Stimulated activated naive B cell treated with anti-CD40 and anti-IgM and Interleukin-4, amounts not matched to agents 10 μg/mL and 1 μg/mL and 100 μg/mL, for 72 hours (primary cell): ENCODE measurements around the gene POM121.
"Not testable (repeated sequence)": the region's sequence is repeated elsewhere in the genome, so short reads cannot be mapped to it uniquely, and the experiment has no call there.

Experiments
- ATAC-seq, 2 donors: fragments of 150-1000 bp; cut with Tn5 transposase; replicated peaks; 2 replicates each; pipeline ENCODE4 v1.10.0; 2021; ENCODE audit warnings: moderate library complexity in 1 of 2
- DNase-seq: peaks from one replicate; pipeline ENCODE4 v3.0.0; 2021
- H3K27ac Mint-ChIP-seq: one replicate; pipeline ENCODE4 v1.8.0; 2022; ENCODE audit warnings: mild to moderate bottlenecking, mixed read lengths
- H3K27me3 Mint-ChIP-seq, 2 donors: one replicate each; pipeline ENCODE4 v1.8.0; 2022; ENCODE audit warnings: mixed read lengths in 2 of 2
- H3K36me3 Mint-ChIP-seq, 2 donors: one replicate each; pipeline ENCODE4 v1.8.0; 2022; ENCODE audit warnings: mixed read lengths in 2 of 2, mild to moderate bottlenecking in 1 of 2
- H3K4me1 Mint-ChIP-seq, 2 donors: one replicate each; pipeline ENCODE4 v1.8.0; 2022; ENCODE audit warnings: mixed read lengths in 2 of 2, mild to moderate bottlenecking in 1 of 2
- H3K4me3 Mint-ChIP-seq, 2 donors: one replicate each; pipeline ENCODE4 v1.8.0; 2022; ENCODE audit warnings: mild to moderate bottlenecking in 2 of 2, mixed read lengths in 2 of 2, moderate library complexity in 1 of 2
- H3K9me3 Mint-ChIP-seq, 2 donors: one replicate each; pipeline ENCODE4 v1.8.0; 2022; ENCODE audit warnings: mixed read lengths in 2 of 2, mild to moderate bottlenecking in 1 of 2

The POM121 gene

GRCh38 chr7:72928216-72928615, 3.3 kb downstream of the POM121 start:
- not testable (repeated sequence) for H3K4me3 Mint-ChIP-seq, H3K27me3 Mint-ChIP-seq, DNase-seq, H3K9me3 Mint-ChIP-seq, ATAC-seq, H3K27ac Mint-ChIP-seq
- H3K36me3 Mint-ChIP-seq = peaks cover 25 to 31% of the 10 kb centered on the region in 2 donors
- H3K4me1 Mint-ChIP-seq = peaks cover 19 to 29% of the 10 kb centered on the region in 2 donors

- not testable (repeated sequence) for H3K27me3 Mint-ChIP-seq, DNase-seq, H3K9me3 Mint-ChIP-seq, H3K4me3 Mint-ChIP-seq, ATAC-seq
- Mint-ChIP-seq H3K36me3 (peaks cover 21 to 27% of the 10 kb centered on the region in 2 donors), H3K4me1 (peaks cover 3 to 14% of the 10 kb centered on the region in 2 donors), H3K27ac (peak overlapping the region; percentile 65)
These were observed 17.3 kb downstream of the POM121 start for GRCh38 chr7:72942022-72942705.

- not testable (repeated sequence) for H3K9me3 Mint-ChIP-seq, DNase-seq, H3K4me3 Mint-ChIP-seq, ATAC-seq, H3K27me3 Mint-ChIP-seq
- Mint-ChIP-seq H3K36me3 (peaks cover 21 to 26% of the 10 kb centered on the region in 2 donors), H3K4me1 (peaks cover 3 to 11% of the 10 kb centered on the region in 2 donors), H3K27ac (peak overlapping the region; percentile 25)
These were observed 18.1 kb downstream of the POM121 start for GRCh38 chr7:72942956-72943355.

DNA sequence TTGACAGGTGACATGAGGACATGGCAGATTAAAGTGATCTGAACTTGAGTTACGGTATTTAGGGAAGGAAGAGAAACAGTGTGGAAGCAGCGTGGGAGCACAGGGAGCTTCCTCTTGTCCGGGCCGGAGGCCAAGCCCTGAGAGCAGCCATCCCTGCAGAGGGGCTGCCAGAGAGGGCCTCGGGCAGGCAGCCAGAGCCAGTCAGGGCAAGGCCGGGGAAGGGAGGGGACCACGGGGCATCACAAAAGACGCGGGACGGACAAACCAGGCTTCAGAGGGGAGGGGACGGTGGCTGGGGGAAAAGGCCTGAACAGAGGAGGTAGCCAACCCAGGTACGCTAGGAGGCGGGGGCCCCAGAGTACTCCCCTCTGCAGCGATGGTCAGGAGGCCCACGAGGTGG, 20.0 kb downstream of the POM121 start:
- not testable (repeated sequence) for H3K27me3 Mint-ChIP-seq

GRCh38 chr7:72945597-72945996, 20.7 kb downstream of the POM121 start:
- not testable (repeated sequence) for H3K27ac Mint-ChIP-seq, H3K9me3 Mint-ChIP-seq, H3K4me3 Mint-ChIP-seq, H3K27me3 Mint-ChIP-seq, DNase-seq
- Mint-ChIP-seq H3K36me3 (peaks cover 14 to 15% of the 10 kb centered on the region in 2 donors), H3K4me1 (peaks cover 3 to 16% of the 10 kb centered on the region in 2 donors)
- ATAC-seq = peak; percentile 9 to 17

More for the DNA sequence above, 20.0 kb downstream of the POM121 start:
- peaks cover 3 to 16% of the 10 kb centered on the region in 2 donors for H3K4me1 Mint-ChIP-seq
- not testable (repeated sequence) for DNase-seq, H3K4me3 Mint-ChIP-seq, H3K9me3 Mint-ChIP-seq
- ATAC-seq = peak in 1 of 2 donors; percentile 12
- peaks cover 14 to 15% of the 10 kb centered on the region in 2 donors for H3K36me3 Mint-ChIP-seq
- H3K27ac Mint-ChIP-seq = peak overlapping the region; percentile 47

- Mint-ChIP-seq H3K4me1 (peaks cover 3 to 16% of the 10 kb centered on the region in 2 donors), H3K36me3 (peaks cover 12 to 13% of the 10 kb centered on the region in 2 donors)
- H3K27ac Mint-ChIP-seq, ATAC-seq, H3K27me3 Mint-ChIP-seq, H3K9me3 Mint-ChIP-seq, H3K4me3 Mint-ChIP-seq, DNase-seq: not testable (repeated sequence)
These were observed 21.3 kb downstream of the POM121 start for GRCh38 chr7:72946130-72946745.

GRCh38 chr7:72948714-72949113, 23.8 kb downstream of the POM121 start:
- not testable (repeated sequence) for H3K27ac Mint-ChIP-seq, ATAC-seq, H3K4me3 Mint-ChIP-seq, H3K9me3 Mint-ChIP-seq, DNase-seq, H3K27me3 Mint-ChIP-seq
- Mint-ChIP-seq H3K36me3 (peaks cover 6 to 12% of the 10 kb centered on the region in 2 donors), H3K4me1 (peaks cover 3 to 16% of the 10 kb centered on the region in 2 donors)

GRCh38 chr7:72949276-72949675, 24.4 kb downstream of the POM121 start:
- H3K27me3 Mint-ChIP-seq, H3K4me3 Mint-ChIP-seq, ATAC-seq, H3K9me3 Mint-ChIP-seq, H3K36me3 Mint-ChIP-seq, DNase-seq: not testable (repeated sequence)
- H3K4me1 Mint-ChIP-seq = peaks cover 3 to 16% of the 10 kb centered on the region in 2 donors
- peak overlapping the region; percentile 42 for H3K27ac Mint-ChIP-seq

GRCh38 chr7:72949686-72950085, 24.8 kb downstream of the POM121 start:
- not testable (repeated sequence) for H3K9me3 Mint-ChIP-seq, ATAC-seq, DNase-seq, H3K27me3 Mint-ChIP-seq, H3K36me3 Mint-ChIP-seq
- Mint-ChIP-seq H3K27ac (peak overlapping the region; percentile 81), H3K4me1 (peaks cover 3 to 16% of the 10 kb centered on the region in 2 donors), H3K4me3 (peak overlapping the region in 1 of 2 donors; percentile 32)

DNA sequence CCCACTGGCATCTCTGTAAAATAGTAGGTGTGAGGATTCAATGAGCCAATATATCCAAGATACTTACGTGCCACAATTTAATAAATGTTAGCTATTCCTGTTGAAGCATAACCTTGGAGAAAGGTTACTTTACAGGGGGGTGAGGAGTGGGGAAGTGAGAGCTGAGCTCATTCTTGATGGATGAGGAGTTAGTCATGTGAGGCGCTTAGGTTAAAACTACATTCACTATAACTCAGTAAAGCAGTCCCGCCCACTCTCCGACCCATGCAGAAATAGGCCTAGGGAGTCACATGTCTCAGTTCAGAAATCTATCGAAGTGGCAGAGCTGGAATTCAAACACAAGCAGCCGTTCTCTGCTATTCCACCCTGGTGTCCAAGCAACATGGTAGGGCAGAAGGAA, 25.5 kb downstream of the POM121 start:
- peaks cover 3 to 16% of the 10 kb centered on the region in 2 donors for H3K4me1 Mint-ChIP-seq
- DNase-seq, H3K27me3 Mint-ChIP-seq, ATAC-seq, H3K36me3 Mint-ChIP-seq, H3K9me3 Mint-ChIP-seq, H3K27ac Mint-ChIP-seq, H3K4me3 Mint-ChIP-seq: not testable (repeated sequence)

DNA sequence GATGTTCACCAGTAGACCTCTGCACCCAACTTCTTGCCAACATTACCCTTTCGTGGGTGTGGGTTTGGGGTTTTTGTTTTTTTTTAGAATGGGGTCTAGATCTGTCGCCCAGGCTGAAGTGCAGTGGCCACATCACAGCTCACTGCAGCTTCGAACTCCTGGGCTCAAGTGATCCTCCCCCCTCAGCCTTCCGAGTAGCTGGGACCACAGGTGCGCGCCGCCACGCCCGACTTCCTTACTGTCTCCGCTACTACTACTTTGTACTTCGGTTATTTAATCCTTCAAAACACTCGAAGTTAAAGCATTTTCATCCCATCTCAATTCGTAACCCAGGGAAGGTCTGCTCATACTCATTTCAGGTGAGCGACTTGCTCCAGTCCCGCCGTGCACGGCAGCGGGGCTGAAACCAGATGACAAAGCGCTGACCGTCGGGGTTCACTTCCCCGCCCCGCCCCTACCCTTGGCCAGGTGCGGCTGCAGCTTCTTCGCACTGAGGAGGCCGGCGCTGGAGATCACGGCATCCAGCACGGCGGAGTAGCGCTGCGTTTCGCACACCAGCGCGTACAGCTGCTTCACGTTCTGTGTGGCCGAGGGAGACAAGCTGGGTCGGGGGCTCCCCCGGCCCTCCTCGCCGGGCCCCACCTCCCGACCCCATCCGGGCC, 29.1 kb downstream of the POM121 start:
- DNase-seq, H3K4me3 Mint-ChIP-seq, H3K9me3 Mint-ChIP-seq, H3K4me1 Mint-ChIP-seq, H3K27me3 Mint-ChIP-seq, H3K36me3 Mint-ChIP-seq, H3K27ac Mint-ChIP-seq: not testable (repeated sequence)
- peak; percentile 75 to 76 for ATAC-seq

DNA sequence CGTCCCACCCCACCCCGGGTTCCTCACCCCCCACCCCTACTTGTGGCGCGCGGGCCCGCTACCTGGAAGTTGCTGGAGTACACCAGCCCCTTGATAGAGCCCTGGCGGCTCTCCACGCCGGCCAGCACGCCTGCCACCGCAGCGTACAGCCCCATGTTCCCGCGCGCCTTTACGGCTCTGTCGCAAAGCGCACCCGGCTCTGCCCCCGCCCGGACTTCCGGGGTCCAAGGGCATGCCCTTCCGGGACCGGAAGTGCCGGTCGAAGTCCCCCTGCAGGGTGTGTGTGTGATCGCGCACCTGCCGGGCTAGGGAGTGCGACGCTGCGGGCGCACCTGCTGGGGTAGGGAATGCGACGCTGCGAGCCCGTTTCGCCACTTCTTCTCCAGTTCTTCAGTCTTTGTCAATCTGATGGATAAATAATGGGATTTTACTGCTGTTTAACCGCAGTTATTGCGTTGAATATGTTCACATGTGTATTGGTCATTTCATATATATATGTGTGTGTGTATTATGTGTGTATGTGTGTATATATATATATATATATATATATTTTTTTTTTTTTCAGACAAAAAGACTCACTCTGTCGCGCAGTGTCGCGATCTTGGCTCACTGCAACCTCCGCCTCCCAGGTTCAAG, 29.8 kb downstream of the POM121 start:
- DNase-seq, H3K27ac Mint-ChIP-seq, H3K36me3 Mint-ChIP-seq, H3K9me3 Mint-ChIP-seq, H3K27me3 Mint-ChIP-seq, H3K4me1 Mint-ChIP-seq: not testable (repeated sequence)
- H3K4me3 Mint-ChIP-seq = peak overlapping the region; percentile 68 to 74
- peak; percentile 91 to 97 for ATAC-seq

DNA sequence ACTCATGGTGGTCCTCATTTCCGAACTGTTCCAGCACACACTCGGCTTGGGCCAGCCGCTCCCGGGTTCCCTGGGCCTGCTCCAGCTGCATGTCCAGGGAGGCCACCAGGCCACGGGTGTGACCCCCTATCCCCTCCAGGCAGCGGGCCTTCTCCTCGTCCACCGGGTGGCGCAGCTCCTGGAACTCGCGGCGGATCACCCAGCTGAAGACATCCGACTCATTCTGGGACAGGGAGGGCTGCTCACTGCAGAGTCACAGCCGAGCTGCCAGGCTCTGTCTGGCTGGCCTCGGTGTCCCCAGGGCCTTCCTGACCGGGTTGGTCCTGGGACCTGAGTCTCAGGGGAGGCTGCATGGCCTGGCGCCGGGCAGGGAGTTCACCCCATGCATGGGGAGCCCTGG, 35.1 kb downstream of the POM121 start:
- not testable (repeated sequence) for H3K4me3 Mint-ChIP-seq, H3K36me3 Mint-ChIP-seq, H3K4me1 Mint-ChIP-seq, H3K27ac Mint-ChIP-seq, DNase-seq, H3K27me3 Mint-ChIP-seq, H3K9me3 Mint-ChIP-seq
- peak; percentile 29 to 37 for ATAC-seq

- H3K27ac Mint-ChIP-seq, H3K36me3 Mint-ChIP-seq, ATAC-seq, H3K9me3 Mint-ChIP-seq, H3K4me1 Mint-ChIP-seq, DNase-seq, H3K4me3 Mint-ChIP-seq, H3K27me3 Mint-ChIP-seq: not testable (repeated sequence)
These were observed 35.9 kb downstream of the POM121 start for GRCh38 chr7:72960626-72961345.
